G401.6 (cell line): ENCODE data around the gene ABCB7.
"Not testable (repeated sequence)": the region's sequence is repeated elsewhere in the genome, so short reads cannot be mapped to it uniquely, and the experiment has no call there.

Experiments used
- FAIRE-seq: peaks from 2 replicates; lab custom pipeline; 2012; peaks lifted over from hg19 to GRCh38; lab: Jason Lieb, UNC

ABCB7 gene

GRCh38 chrX:75155827-75156525 lies at the start of gene ABCB7:
Gene ABCB7 (minus strand): TSS chrX:75156283. CDS start chrX:75156272, 11 bp downstream.
- peak; percentile 83 for FAIRE-seq

GRCh38 chrX:75188415-75189206 lies 32.5 kb upstream of the ABCB7 start:
- not testable (repeated sequence) for FAIRE-seq

GRCh38 chrX:75181721-75182120 lies 25.6 kb upstream of the ABCB7 start:
- no peak for FAIRE-seq

GRCh38 chrX:75179536-75180293 lies 23.6 kb upstream of the ABCB7 start:
- not testable (repeated sequence) for FAIRE-seq

GRCh38 chrX:75172257-75172890 lies 16.3 kb upstream of the ABCB7 start:
- FAIRE-seq = not testable (repeated sequence)

GRCh38 chrX:75158054-75158453 lies 2.0 kb upstream of the ABCB7 start:
- FAIRE-seq = no peak

GRCh38 chrX:75156531-75156945 lies 455 bp upstream of the ABCB7 start:
- no peak for FAIRE-seq

GRCh38 chrX:75155447-75155826 lies 646 bp downstream of the ABCB7 start:
- no peak for FAIRE-seq

- FAIRE-seq = no peak
Measured at GRCh38 chrX:75154871-75155270, 1.2 kb downstream of the ABCB7 start.

- FAIRE-seq = no peak
Measured at GRCh38 chrX:75151827-75152592, 4.1 kb downstream of the ABCB7 start.

- FAIRE-seq = no peak
Measured at GRCh38 chrX:75149654-75150053, 6.4 kb downstream of the ABCB7 start.

- FAIRE-seq = no peak
Measured at GRCh38 chrX:75132672-75133071, 23.4 kb downstream of the ABCB7 start.

- FAIRE-seq = no peak
Measured at GRCh38 chrX:75131973-75132627, 24.0 kb downstream of the ABCB7 start.

- FAIRE-seq = not testable (repeated sequence)
Measured at GRCh38 chrX:75129069-75129468, 27.0 kb downstream of the ABCB7 start.

GRCh38 chrX:75118296-75118695 lies 37.8 kb downstream of the ABCB7 start:
- FAIRE-seq = no peak

GRCh38 chrX:75115707-75116413 lies 40.2 kb downstream of the ABCB7 start:
- no peak for FAIRE-seq

GRCh38 chrX:75114638-75115037 lies 41.4 kb downstream of the ABCB7 start:
- FAIRE-seq = no peak

- FAIRE-seq = no peak
Measured at GRCh38 chrX:75113664-75114063, 42.4 kb downstream of the ABCB7 start.

GRCh38 chrX:75107863-75108509 lies 48.1 kb downstream of the ABCB7 start:
- FAIRE-seq = no peak

- no peak for FAIRE-seq
Measured at GRCh38 chrX:75106772-75107171, 49.3 kb downstream of the ABCB7 start.
